SIG-M5 treated with dmso at 0.1 percent for 504 hours (cell line): ENCODE data around the gene MRPL33.
"Not testable (repeated sequence)": the region's sequence is repeated elsewhere in the genome, so short reads cannot be mapped to it uniquely, and the experiment has no call there.

ENCODE experiments used
- DNase-seq: peaks from one replicate; lab custom pipeline; 2025; ENCODE audit not compliant: unreplicated experiment; lab: John Stamatoyannopoulos, UW

The MRPL33 gene

GRCh38 chr2:27739058-27739373, 32.5 kb upstream of the MRPL33 start:
- DNase-seq: no peak

GRCh38 chr2:27741673-27742072, 29.8 kb upstream of the MRPL33 start:
- no peak for DNase-seq

- no peak for DNase-seq
These were observed 28.9 kb upstream of the MRPL33 start for GRCh38 chr2:27742571-27742970.

GRCh38 chr2:27745494-27745893, 26.0 kb upstream of the MRPL33 start:
- not testable (repeated sequence) for DNase-seq

- no peak for DNase-seq
These were observed 25.2 kb upstream of the MRPL33 start for GRCh38 chr2:27746325-27746724.

- DNase-seq: no peak
These were observed 23.6 kb upstream of the MRPL33 start for GRCh38 chr2:27747827-27748352.

GRCh38 chr2:27748803-27749554, 22.5 kb upstream of the MRPL33 start:
- not testable (repeated sequence) for DNase-seq

- no peak for DNase-seq
These were observed 20.1 kb upstream of the MRPL33 start for GRCh38 chr2:27751377-27751776.

GRCh38 chr2:27752551-27753237, 18.8 kb upstream of the MRPL33 start:
- DNase-seq: no peak

- DNase-seq: peak; percentile 86
These were observed 17.4 kb upstream of the MRPL33 start for GRCh38 chr2:27754138-27754588.

GRCh38 chr2:27754831-27755230, 16.7 kb upstream of the MRPL33 start:
- DNase-seq: peak; percentile 28

GRCh38 chr2:27756091-27756490, 15.4 kb upstream of the MRPL33 start:
- DNase-seq: no peak

GRCh38 chr2:27756544-27757498, 14.7 kb upstream of the MRPL33 start:
- DNase-seq: peak; percentile 95

GRCh38 chr2:27762951-27763906, 8.3 kb upstream of the MRPL33 start:
- no peak for DNase-seq

- DNase-seq: no peak
These were observed 7.6 kb upstream of the MRPL33 start for GRCh38 chr2:27763907-27764267.

GRCh38 chr2:27764526-27764925, 7.0 kb upstream of the MRPL33 start:
- DNase-seq: peak; percentile 31

- no peak for DNase-seq
These were observed 5.8 kb upstream of the MRPL33 start for GRCh38 chr2:27765621-27766286.

GRCh38 chr2:27766287-27766661, 5.2 kb upstream of the MRPL33 start:
- no peak for DNase-seq

- DNase-seq: no peak
These were observed 344 bp upstream of the MRPL33 start for GRCh38 chr2:27771202-27771547.

- DNase-seq: peak; percentile 70
These were observed 1.3 kb downstream of the MRPL33 start for GRCh38 chr2:27772804-27773203.
